Raji (cell line): Measurements from ENCODE around the gene KCTD1.

Experiments used
- POLR2A ChIP-seq: IDR thresholded peaks from 2 replicates; pipeline ENCODE4 v1.6.1; 2011; ENCODE audit warnings: low read depth, low read length, control low read depth; ENCODE audit not compliant: insufficient read depth

The KCTD1 gene

DNA sequence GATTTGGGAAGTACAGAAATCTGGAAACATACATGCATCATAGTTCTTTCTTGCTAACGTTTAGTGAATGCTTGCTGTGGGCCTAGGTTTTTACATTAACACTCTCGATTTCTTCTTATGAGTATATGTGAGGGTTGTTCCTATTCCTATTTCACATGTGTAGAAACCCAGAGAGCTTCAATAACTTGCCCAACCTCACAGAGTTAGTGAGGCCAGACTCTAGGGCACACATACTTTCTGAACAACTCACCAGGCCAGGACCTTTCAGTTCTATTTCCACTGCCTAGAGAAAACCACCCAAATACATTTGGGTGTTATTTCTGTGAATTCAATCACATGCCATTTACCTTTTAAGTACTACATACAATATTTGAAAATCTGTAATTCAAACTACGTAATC, 8.2 kb upstream of the KCTD1 start:
- no peak for TF ChIP-seq POLR2A

DNA sequence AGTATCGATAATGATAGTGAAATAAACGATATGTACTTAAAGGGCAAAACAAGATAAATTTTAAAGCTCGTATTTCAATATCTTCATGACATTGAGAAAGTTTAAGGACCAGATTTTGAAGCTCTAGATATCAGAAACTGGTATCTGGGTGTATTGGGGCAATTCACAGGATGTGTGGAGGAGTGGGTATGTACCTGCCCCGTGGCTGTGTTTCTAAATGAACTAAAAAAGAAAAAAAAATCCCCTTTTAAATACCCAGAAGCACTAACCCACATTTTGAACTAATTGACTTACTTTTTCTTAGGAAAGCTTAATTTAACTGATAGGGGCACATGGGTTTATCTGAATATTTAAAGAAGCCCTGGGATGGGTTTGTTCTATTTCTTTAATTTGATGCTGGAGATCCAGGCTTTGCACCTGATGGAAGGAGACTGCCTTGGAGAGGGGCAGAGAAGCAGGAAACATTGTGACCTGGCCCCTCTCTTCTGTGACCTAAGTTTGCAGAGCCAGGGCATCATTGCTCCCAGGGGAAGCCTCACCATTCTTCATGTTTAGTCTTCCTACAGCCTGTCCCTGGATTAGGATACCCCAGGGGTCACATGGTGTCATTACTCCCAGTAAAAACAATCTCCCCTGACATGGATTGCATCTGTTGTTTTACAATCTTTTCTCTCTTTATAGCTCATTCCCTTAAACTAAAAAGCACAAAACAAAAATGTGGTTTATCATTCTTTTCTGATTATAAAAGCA, 7.6 kb upstream of the KCTD1 start:
- TF ChIP-seq POLR2A: no peak

DNA sequence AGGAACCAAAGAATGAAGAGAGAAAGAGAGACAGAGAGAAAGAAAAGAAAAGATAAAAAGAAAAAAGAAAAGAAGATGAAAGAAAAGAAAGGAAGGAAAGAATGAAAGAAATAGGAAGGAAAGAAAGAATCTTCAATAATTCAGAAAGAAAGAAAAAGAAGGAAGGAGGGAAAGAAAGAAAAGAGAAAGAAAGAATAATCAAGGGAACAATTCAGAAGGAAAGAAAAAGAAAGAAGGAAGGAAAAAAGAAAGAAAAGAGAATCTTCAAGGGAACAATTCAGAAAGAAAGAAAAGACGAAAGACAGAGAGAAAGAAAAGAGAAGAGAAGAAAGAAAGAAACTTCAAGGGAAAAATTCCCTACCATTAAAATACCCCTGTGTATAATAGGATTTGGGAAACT, 5.6 kb upstream of the KCTD1 start:
- TF ChIP-seq POLR2A: no peak

GRCh38 chr18:26551695-26552081, 3.3 kb upstream of the KCTD1 start:
- TF ChIP-seq POLR2A: no peak

DNA sequence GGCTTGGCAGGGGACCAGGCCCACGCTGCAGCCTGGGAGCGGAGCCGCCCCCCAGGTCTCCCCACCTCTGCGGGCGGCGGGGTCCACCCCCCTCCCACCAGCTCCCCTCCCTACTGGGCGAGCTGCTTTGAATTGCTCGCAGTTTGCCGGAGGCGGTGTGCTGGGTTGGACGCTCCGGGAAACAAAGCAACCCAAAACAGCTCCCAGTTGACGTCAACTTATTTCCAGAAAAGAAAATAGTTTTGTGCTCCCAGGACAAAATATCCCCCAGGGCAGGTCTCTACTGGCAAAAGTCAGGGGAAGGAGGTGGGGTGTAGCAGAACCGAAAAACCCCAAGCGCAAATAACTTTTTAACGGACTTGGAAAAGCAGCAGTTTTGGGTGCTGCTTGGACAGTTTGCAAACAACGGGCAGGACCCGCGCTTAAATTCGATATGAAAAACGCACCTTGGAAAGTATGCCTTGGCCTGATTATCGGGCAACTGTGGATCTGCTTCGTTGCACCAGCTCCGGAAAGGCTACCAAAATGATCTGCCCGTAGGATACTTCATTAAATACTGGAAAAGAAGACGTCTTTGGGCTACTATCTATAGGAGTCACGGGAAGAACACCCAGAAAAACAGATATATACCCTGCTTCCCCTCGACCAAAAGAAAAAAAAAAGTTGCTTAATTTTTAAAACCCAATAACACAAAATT, 2.8 kb upstream of the KCTD1 start:
- TF ChIP-seq POLR2A: no peak

DNA sequence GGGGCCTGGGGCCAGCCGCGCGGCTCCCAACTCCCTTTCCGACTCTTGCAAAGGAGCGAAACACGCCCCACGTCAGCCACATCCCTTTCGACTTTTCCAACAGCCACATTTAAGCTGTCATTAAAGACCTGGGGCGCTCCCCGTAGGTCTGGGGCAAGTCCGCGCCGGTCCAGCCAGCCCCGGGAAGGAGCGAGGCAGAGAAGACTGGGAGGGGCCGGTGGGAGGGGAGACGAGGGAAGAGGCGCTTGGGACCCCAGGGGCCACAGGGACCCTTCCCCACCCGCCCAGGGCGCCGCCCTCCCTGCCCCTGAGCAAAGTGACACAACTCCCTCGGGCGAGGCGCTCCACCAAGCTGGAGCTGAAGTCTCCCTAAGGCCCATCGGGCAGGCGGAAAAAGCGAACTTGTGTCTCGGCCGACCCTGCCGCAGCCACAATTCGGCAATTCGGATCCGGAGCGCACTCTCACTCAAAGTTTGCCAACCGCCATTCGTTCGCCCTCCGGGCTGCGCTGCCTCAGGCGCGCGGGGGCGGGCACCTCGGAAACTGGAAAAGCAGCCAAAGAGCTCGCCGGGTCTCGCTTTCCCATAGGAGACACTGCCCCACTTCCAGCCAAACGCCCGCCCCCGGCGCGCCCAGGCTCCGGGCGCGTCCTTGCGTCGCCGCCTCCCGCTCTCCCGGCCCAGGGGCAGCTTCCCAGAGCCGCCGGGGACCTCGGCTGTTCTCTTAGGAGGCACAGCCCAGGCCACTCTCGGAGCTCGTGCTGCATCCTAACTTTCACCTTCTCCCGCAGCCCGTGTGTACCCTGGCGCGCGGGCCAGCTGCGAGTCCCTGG, 1.1 kb upstream of the KCTD1 start:
- TF ChIP-seq POLR2A: no peak

- TF ChIP-seq POLR2A: no peak
Measured at GRCh38 chr18:26547646-26548414, 523 bp downstream of the KCTD1 start.

DNA sequence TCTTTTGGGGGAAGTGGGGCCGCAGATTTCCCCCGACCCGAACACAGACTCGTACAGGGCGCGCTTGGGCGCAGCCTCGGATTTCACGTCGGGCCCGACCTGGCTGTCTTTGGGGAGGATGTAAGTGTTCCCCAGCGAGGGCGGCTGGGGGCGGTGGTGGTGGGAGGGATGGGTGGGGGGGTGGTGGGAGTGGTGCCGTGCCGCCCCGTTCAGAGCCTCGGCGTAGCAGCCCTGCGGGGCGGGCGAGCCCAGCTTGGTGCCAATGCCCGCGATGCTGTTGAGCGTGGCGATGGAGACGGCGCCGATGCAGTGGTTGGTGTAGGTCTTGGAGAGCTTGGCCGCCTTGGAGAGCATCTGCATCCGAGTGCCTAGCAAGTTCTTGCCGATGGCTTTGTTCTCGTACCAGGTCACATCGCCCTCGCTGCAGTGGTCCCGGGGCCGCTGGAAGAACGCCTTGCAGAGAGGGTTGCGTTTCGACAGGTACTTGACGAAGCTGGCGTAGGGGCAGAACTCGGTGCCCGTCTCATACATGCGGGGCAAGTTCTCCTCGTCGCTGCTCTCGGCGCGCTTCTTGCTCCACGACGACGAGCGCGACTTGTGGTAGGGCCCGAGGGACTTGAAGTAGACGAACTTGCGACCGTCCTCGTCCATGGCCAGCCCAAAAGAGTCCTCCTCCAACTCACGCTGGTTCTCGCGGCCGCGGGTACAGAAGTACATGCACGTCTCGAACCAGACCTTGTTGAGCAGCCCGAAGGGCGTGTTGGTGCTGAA, 1.3 kb downstream of the KCTD1 start:
- no peak for TF ChIP-seq POLR2A

- no peak for TF ChIP-seq POLR2A
Measured at GRCh38 chr18:26546170-26546874, 2.0 kb downstream of the KCTD1 start.

GRCh38 chr18:26545335-26546123, 2.8 kb downstream of the KCTD1 start:
- no peak for TF ChIP-seq POLR2A

GRCh38 chr18:26544451-26544850, 3.9 kb downstream of the KCTD1 start:
- TF ChIP-seq POLR2A: no peak

DNA sequence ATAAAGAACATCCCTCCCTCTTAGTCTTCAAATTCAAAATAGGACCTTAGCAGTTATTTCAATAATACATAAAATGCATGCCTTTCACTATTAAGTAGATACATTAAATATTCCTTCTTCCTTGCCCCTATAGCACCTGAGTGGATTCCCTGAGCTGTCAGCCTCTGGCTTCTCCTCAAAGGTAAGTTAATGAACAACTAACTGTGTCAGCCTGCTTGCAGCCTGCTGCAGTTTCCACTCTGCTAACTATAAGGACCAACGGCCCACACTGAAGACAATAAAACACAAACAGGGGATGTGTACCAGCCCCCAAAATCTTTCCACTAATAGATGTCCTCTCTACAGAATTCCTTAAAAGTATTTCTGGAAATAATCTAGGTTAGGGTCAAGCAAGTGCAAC, 5.0 kb downstream of the KCTD1 start:
- TF ChIP-seq POLR2A: no peak

DNA sequence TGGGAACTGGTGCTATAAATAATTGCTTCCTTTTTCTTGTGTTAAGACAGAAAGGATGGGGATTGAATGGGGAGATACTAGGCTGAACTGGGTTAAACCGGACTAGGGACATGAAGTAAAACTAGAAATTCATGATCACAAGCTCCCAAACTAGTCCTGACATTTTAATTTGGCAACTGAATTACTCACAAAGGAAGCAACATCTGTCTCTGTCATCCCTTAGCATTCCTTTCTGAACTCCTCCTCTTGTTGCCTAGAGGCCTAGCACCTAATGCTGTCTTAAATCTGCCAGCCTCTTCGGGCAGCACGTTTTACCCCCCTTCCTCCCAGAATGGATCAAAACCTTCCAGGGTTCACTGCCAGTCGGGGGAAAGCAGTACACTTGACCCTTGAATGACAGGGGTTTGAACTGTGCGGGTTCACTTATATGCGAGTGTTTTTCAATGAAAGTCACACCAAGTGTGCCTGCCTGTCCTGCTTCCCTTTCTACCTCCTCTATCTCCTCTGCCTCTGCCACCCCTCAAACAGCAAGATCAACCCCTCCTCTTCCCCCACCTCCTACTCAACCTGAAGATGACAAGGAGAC, 8.2 kb downstream of the KCTD1 start:
- no peak for TF ChIP-seq POLR2A
